ENCODE results near the gene TM9SF4. TPM values are rescaled to one million over a fixed set of nuclear protein-coding genes. Genes with fewer than 3 reads are reported as not detected.

TM9SF4 gene
- total RNA-seq, 4 donors from 2014 or later: 19.9 to 34.4 (median 25.2) TPM

- peaks cover 56 to 91% (median 77%) of the 10 kb centered on the region in 4 donors for H3K36me3 ChIP-seq
- intact Hi-C loops (cut with DNase I): no loop called here
- 78% methylated on average over 5 of the region's 5 CpGs for WGBS
- no peaks in the 10 kb centered on the region for H3K9me3 ChIP-seq
- TF ChIP-seq POLR2A (IDR thresholded peaks at IDR 0.05; ENCODE audit: low read depth): no peak
- TF ChIP-seq POLR2AphosphoS5 (IDR thresholded peaks at IDR 0.05): no peak
- TF ChIP-seq CTCF (IDR thresholded peaks at IDR 0.05): no peak
- TF ChIP-seq EP300 (IDR thresholded peaks at IDR 0.05): no peak
- H3K4me3 ChIP-seq: no peak overlapping the region
- no peak overlapping the region for H3K27ac ChIP-seq (replicated peaks in 1 of 4)
- no peaks in the 10 kb centered on the region for H3K4me1 ChIP-seq
- no peaks in the 10 kb centered on the region for H3K27me3 ChIP-seq
- no peak for DNase-seq (ENCODE audit: extremely low spot score)
Observed at GRCh38 chr20:32163951-32164350, 54.4 kb downstream of the TM9SF4 start.

DNA sequence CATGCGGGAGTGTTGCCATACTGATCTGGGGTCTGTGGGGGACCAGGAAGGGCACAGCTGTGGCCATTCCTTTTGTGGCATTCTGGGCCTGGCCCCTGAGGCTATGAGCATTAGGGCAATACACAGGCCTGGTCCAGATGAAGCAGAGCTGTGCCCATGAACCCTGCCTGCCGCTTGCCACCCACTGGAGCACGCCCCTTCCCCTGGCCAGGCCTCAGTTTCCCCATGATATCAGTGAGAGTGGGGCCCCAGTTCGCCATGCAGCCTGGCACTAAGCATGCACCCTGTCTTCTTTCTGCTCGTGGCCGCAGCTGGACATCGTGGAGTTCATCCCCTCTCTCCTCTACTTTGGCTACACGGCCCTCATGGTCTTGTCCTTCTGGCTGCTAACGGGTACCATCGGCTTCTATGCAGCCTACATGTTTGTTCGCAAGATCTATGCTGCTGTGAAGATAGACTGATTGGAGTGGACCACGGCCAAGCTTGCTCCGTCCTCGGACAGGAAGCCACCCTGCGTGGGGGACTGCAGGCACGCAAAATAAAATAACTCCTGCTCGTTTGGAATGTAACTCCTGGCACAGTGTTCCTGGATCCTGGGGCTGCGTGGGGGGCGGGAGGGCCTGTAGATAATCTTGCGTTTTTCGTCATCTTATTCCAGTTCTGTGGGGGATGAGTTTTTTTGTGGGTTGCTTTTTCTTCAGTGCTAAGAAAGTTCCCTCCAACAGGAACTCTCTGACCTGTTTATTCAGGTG, 55.6 kb downstream of the TM9SF4 start:
- H3K36me3 ChIP-seq: peaks cover 46 to 78% (median 65%) of the 10 kb centered on the region in 4 donors
- DNase-seq (ENCODE audit: extremely low spot score): no peak
- H3K27me3 ChIP-seq: no peaks in the 10 kb centered on the region
- no peak overlapping the region for H3K4me3 ChIP-seq
- no peaks in the 10 kb centered on the region for H3K9me3 ChIP-seq
- WGBS: 87% methylated on average over 21 of the region's 21 CpGs
- H3K27ac ChIP-seq (replicated peaks in 1 of 4): no peak overlapping the region
- intact Hi-C loops (cut with DNase I): no loop called here
- TF ChIP-seq POLR2AphosphoS5 (IDR thresholded peaks at IDR 0.05) (no peak), CTCF (IDR thresholded peaks at IDR 0.05) (no peak), POLR2A (IDR thresholded peaks at IDR 0.05; ENCODE audit: low read depth) (no peak), EP300 (IDR thresholded peaks at IDR 0.05) (no peak)
- H3K4me1 ChIP-seq: no peaks in the 10 kb centered on the region

- no peak overlapping the region for H3K27ac ChIP-seq (replicated peaks in 1 of 4)
- no peak overlapping the region for H3K4me3 ChIP-seq
- DNase-seq (ENCODE audit: extremely low spot score): no peak
- intact Hi-C loops (cut with DNase I): no loop called here
- no peak for TF ChIP-seq POLR2A (IDR thresholded peaks at IDR 0.05; ENCODE audit: low read depth)
- no peak for TF ChIP-seq EP300 (IDR thresholded peaks at IDR 0.05)
- no peak for TF ChIP-seq POLR2AphosphoS5 (IDR thresholded peaks at IDR 0.05)
- TF ChIP-seq CTCF (IDR thresholded peaks at IDR 0.05): no peak
- peaks cover 42 to 70% (median 60%) of the 10 kb centered on the region in 4 donors for H3K36me3 ChIP-seq
- H3K4me1 ChIP-seq: no peaks in the 10 kb centered on the region
- H3K27me3 ChIP-seq: no peaks in the 10 kb centered on the region
- H3K9me3 ChIP-seq: no peaks in the 10 kb centered on the region
- 87% methylated on average over 8 of the region's 8 CpGs for WGBS
Observed at GRCh38 chr20:32165836-32166545, 56.5 kb downstream of the TM9SF4 start.

- Histone ChIP-seq H3K36me3 (peaks cover 27 to 55% (median 44%) of the 10 kb centered on the region in 4 donors), H3K4me3 (no peak overlapping the region), H3K27me3 (no peaks in the 10 kb centered on the region), H3K27ac (replicated peaks in 1 of 4) (no peak overlapping the region), H3K9me3 (no peaks in the 10 kb centered on the region), H3K4me1 (no peaks in the 10 kb centered on the region)
- intact Hi-C loops (cut with DNase I): no loop called here
- 94% methylated on average over 4 of the region's 4 CpGs for WGBS
- DNase-seq (ENCODE audit: extremely low spot score): no peak
- no peak for TF ChIP-seq POLR2A (IDR thresholded peaks at IDR 0.05; ENCODE audit: low read depth)
- no peak for TF ChIP-seq CTCF (IDR thresholded peaks at IDR 0.05)
- TF ChIP-seq EP300 (IDR thresholded peaks at IDR 0.05): no peak
- no peak for TF ChIP-seq POLR2AphosphoS5 (IDR thresholded peaks at IDR 0.05)
Observed at GRCh38 chr20:32167552-32167951, 58.0 kb downstream of the TM9SF4 start.

All from esophagus muscularis mucosa (tissue), 4 donors.